Sigmoid colon (tissue), 7 donors: Measurements from ENCODE around the gene ACACA. TPM values are rescaled to one million over a fixed set of nuclear protein-coding genes. Genes with fewer than 3 reads are reported as not detected.

Experiments used
- DNase-seq: peaks from one replicate; pipeline ENCODE4 v3.0.0-alpha.2; 2019
- H3K27ac ChIP-seq, 4 donors: fragments of 200-600 bp; sonication (generic); one replicate each; pipeline ENCODE4 v1.5.1; 2016 to 2019; ENCODE audit warnings: mild to moderate bottlenecking in 1 of 4
- H3K27me3 ChIP-seq, 3 donors: fragments of 200-600 bp; sonication (generic); one replicate each; pipeline ENCODE4 v1.5.1; 2019; ENCODE audit warnings: mild to moderate bottlenecking in 1 of 3
- H3K36me3 ChIP-seq, 4 donors: fragments of 200-600 bp; sonication (generic); one replicate each; pipeline ENCODE4 v1.5.1; 2016 to 2019
- H3K4me1 ChIP-seq, 4 donors: fragments of 200-600 bp; sonication (generic); one replicate each; pipeline ENCODE4 v1.5.1; 2017 to 2019
- H3K4me3 ChIP-seq, 4 donors: fragments of 200-600 bp; sonication (generic); one replicate each; pipeline ENCODE4 v1.5.1; 2017 to 2019; ENCODE audit warnings: mild to moderate bottlenecking in 2 of 4, moderate library complexity in 1 of 4
- H3K9me3 ChIP-seq, 4 donors: fragments of 200-600 bp in 3 of 4; sonication (generic) in 3 of 4; one replicate each; pipeline versions ENCODE4 v1.5.1 to v1.6.1; 2013 to 2019
- CTCF ChIP-seq, 4 experiments: fragments of 450-650 bp in 3 of 4; fragments of 200-600 bp in 1 of 4; IDR thresholded peaks; one replicate each; pipeline ENCODE4 v1.5.1; 2016 to 2019; ENCODE audit warnings: antibody characterized with exemption in 4 of 4, mild to moderate bottlenecking in 3 of 4, moderate library complexity in 2 of 4
- EP300 ChIP-seq, 4 donors: sonication (generic); formaldehyde crosslinking; IDR thresholded peaks; one replicate each; pipeline ENCODE4 v1.6.1; 2017; ENCODE audit warnings: antibody characterized with exemption in 4 of 4
- POLR2A ChIP-seq, 2 donors: fragments of 450-650 bp; IDR thresholded peaks; one replicate each; pipeline ENCODE4 v1.6.1; 2016; ENCODE audit warnings: antibody characterized with exemption in 2 of 2, mild to moderate bottlenecking in 2 of 2, moderate library complexity in 2 of 2
- POLR2AphosphoS5 ChIP-seq, 4 donors: sonication (generic); formaldehyde crosslinking; IDR thresholded peaks; one replicate each; pipeline ENCODE4 v1.6.1; 2017; ENCODE audit warnings: antibody characterized with exemption in 4 of 4
- whole genome bisulfite sequencing, 2 donors: extraction: QIAGEN DNeasy Blood & Tissue Kit; methylation state at CpG; one replicate each; pipeline ENCODE4 v1.1.7; 2013; 5-methylcytosine and 5-hydroxymethylcytosine counted together
- intact Hi-C: fragments of 100-400 bp; cut with DNase I; formaldehyde crosslinking; loops from one replicate; pipeline ENCODE4 v1.15.1; 2023
- polyA plus RNA-seq, 3 donors: library from polyadenylated mRNA; stranded (reverse); fragments of 200-250 nt; gene quantifications; one replicate each; pipeline ENCODE4 v1.2.3, GENCODE V29; 2013
- total RNA-seq, 4 donors: library from RNA; depleted of rRNA; stranded (reverse); fragments of >200 nt; gene quantifications; one replicate each; pipeline ENCODE4 v1.1.0, GENCODE V29; 2016
- donor health status: healthy with polysubstance abuse.
- donor health status: Bipolar disorder and iron deficiency.
- donor health status: healthy.

Gene ACACA
- total and polyA plus RNA-seq, 7 donors: 10.8 to 38.9 (median 27.6) TPM

GRCh38 chr17:37133136-37133535, 273.5 kb downstream of the ACACA start:
- no peak for TF ChIP-seq CTCF (IDR thresholded peaks at IDR 0.05)
- TF ChIP-seq POLR2AphosphoS5 (IDR thresholded peaks at IDR 0.05): no peak
- TF ChIP-seq EP300 (IDR thresholded peaks at IDR 0.05): no peak
- no peak for TF ChIP-seq POLR2A (IDR thresholded peaks at IDR 0.05)
- Histone ChIP-seq H3K9me3 (no peaks in the 10 kb centered on the region), H3K4me1 (no peaks in the 10 kb centered on the region), H3K4me3 (no peak overlapping the region), H3K36me3 (peaks cover 0 to 23% (median 7%) of the 10 kb centered on the region in 4 donors), H3K27ac (no peak overlapping the region), H3K27me3 (no peaks in the 10 kb centered on the region)
- 77 to 89% methylated on average over 5 of the region's 5 CpGs for WGBS, 2 donors
- no peak for DNase-seq
- intact Hi-C loops: no loop called here

GRCh38 chr17:37131669-37132611, 274.7 kb downstream of the ACACA start:
- no peak overlapping the region for H3K4me3 ChIP-seq
- no peak for DNase-seq
- 49 to 76% methylated on average over 16 of the region's 16 CpGs for WGBS, 2 donors
- H3K27ac ChIP-seq: no peak overlapping the region
- intact Hi-C loops: no loop called here
- H3K36me3 ChIP-seq: peaks cover 0 to 24% (median 7%) of the 10 kb centered on the region in 4 donors
- no peaks in the 10 kb centered on the region for H3K9me3 ChIP-seq
- no peaks in the 10 kb centered on the region for H3K4me1 ChIP-seq
- TF ChIP-seq EP300 (IDR thresholded peaks at IDR 0.05) (no peak), POLR2A (IDR thresholded peaks at IDR 0.05) (no peak), POLR2AphosphoS5 (IDR thresholded peaks at IDR 0.05) (no peak), CTCF (IDR thresholded peaks at IDR 0.05) (no peak)
- H3K27me3 ChIP-seq: no peaks in the 10 kb centered on the region

GRCh38 chr17:37130984-37131446, 275.6 kb downstream of the ACACA start:
- Histone ChIP-seq H3K4me3 (no peak overlapping the region), H3K27ac (no peak overlapping the region), H3K36me3 (peaks cover 0 to 24% (median 7%) of the 10 kb centered on the region in 4 donors), H3K27me3 (no peaks in the 10 kb centered on the region), H3K4me1 (no peaks in the 10 kb centered on the region), H3K9me3 (no peaks in the 10 kb centered on the region)
- no peak for TF ChIP-seq CTCF (IDR thresholded peaks at IDR 0.05)
- no peak for TF ChIP-seq POLR2A (IDR thresholded peaks at IDR 0.05)
- no peak for TF ChIP-seq POLR2AphosphoS5 (IDR thresholded peaks at IDR 0.05)
- DNase-seq: no peak
- 40 to 74% methylated on average over 3 of the region's 3 CpGs for WGBS, 2 donors
- intact Hi-C loops: no loop called here

- no peaks in the 10 kb centered on the region for H3K9me3 ChIP-seq
- H3K27ac ChIP-seq: no peak overlapping the region
- H3K4me3 ChIP-seq: no peak overlapping the region
- peaks cover 0 to 18% (median 12%) of the 10 kb centered on the region in 4 donors for H3K4me1 ChIP-seq
- no peaks in the 10 kb centered on the region for H3K27me3 ChIP-seq
- intact Hi-C loops: loop anchor here (10.0 kb wide), 1 partner anchor 60 kb away; no protein-coding TSS in a partner anchor
- TF ChIP-seq POLR2AphosphoS5 (IDR thresholded peaks at IDR 0.05) (no peak), POLR2A (IDR thresholded peaks at IDR 0.05) (no peak), EP300 (IDR thresholded peaks at IDR 0.05) (no peak), CTCF (IDR thresholded peaks at IDR 0.05) (no peak)
- no peak for DNase-seq
- H3K36me3 ChIP-seq: peaks cover 7 to 42% (median 8%) of the 10 kb centered on the region in 4 donors
- 71 to 93% methylated on average over 4 of the region's 4 CpGs for WGBS, 2 donors
Observed at GRCh38 chr17:37124821-37125173, 281.8 kb downstream of the ACACA start.
